Measurements from ENCODE around the gene SCN1B.
"Not testable (repeated sequence)": the region's sequence is repeated elsewhere in the genome, so short reads cannot be mapped to it uniquely, and the experiment has no call there.

Gene SCN1B

DNA sequence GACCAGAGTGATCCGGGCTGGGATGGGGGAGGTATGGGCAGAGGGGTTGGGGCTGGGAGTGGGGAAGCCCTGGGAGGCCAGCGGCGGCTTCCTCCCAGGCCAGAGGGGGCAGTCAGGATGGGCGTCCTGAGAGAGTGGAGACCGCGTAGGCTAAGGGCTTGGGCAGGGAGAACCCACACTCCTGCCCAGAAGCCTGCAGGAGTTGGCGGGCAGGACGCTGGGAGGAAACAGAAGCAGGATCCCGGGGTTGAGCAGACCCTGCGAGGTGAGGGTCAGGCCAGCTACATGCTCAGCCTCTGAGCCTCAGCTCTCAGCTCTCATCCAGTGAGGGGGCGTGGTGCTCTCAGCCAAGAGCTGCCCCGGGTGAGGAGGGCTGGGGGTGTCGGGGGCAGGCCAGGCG is 7.8 kb upstream of the SCN1B start:
- TF ChIP-seq, protein P1, sequence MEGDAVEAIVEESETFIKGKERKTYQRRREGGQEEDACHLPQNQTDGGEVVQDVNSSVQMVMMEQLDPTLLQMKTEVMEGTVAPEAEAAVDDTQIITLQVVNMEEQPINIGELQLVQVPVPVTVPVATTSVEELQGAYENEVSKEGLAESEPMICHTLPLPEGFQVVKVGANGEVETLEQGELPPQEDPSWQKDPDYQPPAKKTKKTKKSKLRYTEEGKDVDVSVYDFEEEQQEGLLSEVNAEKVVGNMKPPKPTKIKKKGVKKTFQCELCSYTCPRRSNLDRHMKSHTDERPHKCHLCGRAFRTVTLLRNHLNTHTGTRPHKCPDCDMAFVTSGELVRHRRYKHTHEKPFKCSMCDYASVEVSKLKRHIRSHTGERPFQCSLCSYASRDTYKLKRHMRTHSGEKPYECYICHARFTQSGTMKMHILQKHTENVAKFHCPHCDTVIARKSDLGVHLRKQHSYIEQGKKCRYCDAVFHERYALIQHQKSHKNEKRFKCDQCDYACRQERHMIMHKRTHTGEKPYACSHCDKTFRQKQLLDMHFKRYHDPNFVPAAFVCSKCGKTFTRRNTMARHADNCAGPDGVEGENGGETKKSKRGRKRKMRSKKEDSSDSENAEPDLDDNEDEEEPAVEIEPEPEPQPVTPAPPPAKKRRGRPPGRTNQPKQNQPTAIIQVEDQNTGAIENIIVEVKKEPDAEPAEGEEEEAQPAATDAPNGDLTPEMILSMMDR (IDR thresholded peaks at IDR 0.05; ENCODE audit: insufficient read depth, missing control alignments) = no peak
- DNase-seq (ENCODE audit: insufficient read length, low spot score) (no peak), FAIRE-seq (no peak)

DNA sequence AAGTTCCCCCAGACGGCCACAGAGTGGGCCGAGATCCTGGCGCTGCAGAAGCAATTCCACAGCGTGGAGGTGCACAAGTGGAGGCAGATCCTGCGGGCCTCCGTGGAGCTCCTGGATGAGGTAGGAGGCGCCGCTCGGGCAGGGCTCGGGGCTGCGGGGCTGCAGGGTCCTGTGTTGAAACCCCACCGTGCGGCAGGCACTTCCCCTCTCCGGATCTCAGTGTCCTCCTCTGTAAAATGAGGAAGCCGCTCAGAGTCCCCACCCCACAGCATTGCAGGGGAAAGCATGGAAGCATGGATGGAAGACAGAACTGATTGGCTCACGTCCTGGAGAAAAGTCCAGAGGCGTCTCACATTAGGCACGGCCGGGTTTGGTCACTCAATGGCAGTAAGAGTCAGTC is 6.8 kb upstream of the SCN1B start:
- TF ChIP-seq, protein P1 (IDR thresholded peaks at IDR 0.05; ENCODE audit: insufficient read depth, missing control alignments) = no peak
- no peak for DNase-seq (ENCODE audit: insufficient read length, low spot score)
- no peak for FAIRE-seq

DNA sequence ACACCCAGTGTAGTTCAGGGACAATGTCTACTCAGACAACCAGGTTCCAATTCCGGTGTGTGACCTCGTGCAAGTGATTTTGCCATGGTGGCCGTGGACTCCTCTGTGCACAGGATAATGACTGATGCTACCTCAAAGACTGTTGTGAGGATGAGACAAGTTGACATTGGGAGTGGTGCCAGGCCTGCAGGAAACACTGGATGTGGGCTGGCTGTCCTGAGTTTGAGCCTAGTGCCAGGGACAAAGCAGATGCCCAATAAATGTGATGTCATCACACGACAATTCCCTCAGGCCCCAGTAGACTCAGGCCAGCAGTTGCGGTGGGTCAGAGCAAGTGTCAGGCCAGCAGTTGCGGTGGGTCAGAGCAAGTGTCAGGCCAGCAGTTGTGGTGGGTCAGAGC is 6.2 kb upstream of the SCN1B start:
- TF ChIP-seq, protein P1 (IDR thresholded peaks at IDR 0.05; ENCODE audit: insufficient read depth, missing control alignments) = no peak
- FAIRE-seq (no peak), DNase-seq (ENCODE audit: insufficient read length, low spot score) (no peak)

DNA sequence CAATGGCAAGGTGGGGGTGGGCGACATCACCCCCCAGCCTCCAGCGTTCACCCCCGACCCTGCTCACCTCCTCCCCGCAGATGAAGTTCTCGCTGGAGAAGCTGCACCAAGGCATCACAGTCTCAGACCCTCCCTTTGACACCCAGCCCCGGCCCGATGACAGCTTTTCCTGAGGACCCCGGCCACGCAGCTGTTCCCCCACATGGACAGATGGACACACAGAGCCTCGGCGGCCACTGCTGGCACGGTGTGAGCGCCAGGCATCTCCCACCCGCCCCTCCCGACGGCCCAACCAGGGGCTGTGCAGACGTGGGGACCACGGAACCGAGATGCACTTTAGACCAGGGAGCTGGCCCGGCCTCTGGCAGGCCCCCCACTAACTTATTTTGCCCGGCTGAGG is 4.3 kb upstream of the SCN1B start:
- FAIRE-seq (no peak), DNase-seq (ENCODE audit: insufficient read length, low spot score) (no peak)
- TF ChIP-seq, protein P1 (IDR thresholded peaks at IDR 0.05; ENCODE audit: insufficient read depth, missing control alignments) = no peak

DNA sequence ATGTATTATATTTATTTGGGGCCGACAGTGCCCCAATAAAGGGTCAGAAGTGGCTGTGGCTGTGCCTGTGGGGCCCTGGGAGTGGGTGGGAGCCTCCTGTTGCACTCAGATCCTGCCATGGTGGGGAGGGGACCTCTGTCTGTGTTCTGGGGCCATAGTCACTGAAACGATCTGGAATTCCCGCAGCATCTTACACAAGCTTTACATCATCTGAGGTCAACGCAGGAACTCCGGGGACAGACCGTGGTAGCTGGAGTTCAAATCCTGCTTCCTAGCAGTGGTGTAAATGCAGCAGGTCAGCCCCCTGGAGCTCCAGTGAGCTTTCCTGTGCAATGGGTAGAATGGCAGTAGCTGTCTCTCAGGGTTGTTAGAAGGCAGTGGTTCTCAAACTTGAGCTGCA is 3.9 kb upstream of the SCN1B start:
- FAIRE-seq = no peak
- no peak for DNase-seq (ENCODE audit: insufficient read length, low spot score)
- TF ChIP-seq, protein P1 (IDR thresholded peaks at IDR 0.05; ENCODE audit: insufficient read depth, missing control alignments) = no peak

DNA sequence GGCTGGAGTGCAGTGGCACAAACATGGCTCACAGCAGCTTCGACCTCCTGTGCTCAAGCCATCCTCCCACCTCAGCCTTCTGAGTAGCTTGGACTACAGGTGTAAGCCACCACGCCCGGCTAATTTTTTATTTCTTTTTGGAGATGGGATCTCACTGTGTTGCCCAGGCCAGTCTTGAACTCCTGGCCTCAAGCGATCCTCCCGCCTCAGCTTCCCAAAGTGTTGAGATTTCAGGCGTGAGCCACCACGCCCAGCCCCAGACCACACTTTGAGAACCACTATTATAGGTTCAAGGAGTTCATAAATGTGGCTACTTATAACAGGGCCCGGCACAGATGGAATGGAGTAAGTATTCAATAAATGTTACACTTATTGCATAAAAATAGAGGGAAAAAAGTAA is 3.3 kb upstream of the SCN1B start:
- FAIRE-seq (no peak), DNase-seq (ENCODE audit: insufficient read length, low spot score) (no peak)
- TF ChIP-seq, protein P1 (IDR thresholded peaks at IDR 0.05; ENCODE audit: insufficient read depth, missing control alignments) = no peak

DNA sequence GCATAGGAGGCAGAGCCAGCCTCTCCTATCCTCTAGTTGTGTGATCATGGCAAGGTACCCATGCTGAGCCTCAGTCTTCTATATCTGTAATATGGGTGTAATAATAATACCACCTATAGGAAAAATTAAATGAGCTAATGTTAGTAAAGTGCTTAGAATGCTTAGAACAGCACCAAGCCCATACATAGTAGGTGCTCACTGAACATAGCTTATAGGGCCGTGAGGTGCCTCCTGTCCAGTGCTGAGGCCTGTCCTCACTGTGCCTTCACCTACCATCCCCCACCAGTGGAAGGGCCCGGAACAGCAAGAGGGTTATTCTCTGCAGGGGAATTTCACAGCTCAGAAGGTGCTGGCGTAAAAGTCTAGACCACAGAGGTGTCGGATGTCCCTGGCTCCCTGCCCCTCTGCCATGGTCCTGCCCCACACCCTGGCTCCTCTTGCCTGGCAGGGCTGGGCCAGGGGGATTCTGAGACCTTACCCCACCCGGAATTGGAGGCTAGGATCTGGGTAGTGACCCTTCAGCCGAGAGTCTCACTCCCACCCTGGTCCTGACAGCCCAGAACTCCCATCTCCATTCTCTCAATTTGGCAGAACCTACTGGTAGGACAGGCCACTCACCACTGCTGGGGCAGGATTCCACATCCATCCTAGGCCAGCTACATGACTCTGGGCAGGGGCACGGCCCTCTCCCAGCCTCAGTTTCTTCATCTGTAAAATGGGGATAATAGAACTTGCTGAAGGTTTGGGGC is 2.2 kb upstream of the SCN1B start:
- FAIRE-seq (no peak), DNase-seq (ENCODE audit: insufficient read length, low spot score) (no peak)
- TF ChIP-seq, protein P1 (IDR thresholded peaks at IDR 0.05; ENCODE audit: insufficient read depth, missing control alignments) = no peak

DNA sequence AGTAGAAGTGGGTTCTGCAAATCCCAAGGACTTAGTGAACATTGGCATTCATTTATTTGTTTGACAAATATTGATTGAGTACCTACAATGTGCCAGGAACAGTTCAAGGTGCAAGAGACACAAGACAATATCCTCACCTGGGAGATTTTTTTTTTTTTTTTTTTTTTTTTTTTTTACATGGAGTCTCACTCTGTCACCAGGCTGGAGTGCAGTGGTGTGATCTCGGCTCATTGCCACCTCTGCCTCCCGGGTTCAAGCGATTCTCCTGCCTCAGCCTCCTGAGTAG is 1.7 kb upstream of the SCN1B start:
- FAIRE-seq; DNase-seq (ENCODE audit: insufficient read length, low spot score): not testable (repeated sequence)

DNA sequence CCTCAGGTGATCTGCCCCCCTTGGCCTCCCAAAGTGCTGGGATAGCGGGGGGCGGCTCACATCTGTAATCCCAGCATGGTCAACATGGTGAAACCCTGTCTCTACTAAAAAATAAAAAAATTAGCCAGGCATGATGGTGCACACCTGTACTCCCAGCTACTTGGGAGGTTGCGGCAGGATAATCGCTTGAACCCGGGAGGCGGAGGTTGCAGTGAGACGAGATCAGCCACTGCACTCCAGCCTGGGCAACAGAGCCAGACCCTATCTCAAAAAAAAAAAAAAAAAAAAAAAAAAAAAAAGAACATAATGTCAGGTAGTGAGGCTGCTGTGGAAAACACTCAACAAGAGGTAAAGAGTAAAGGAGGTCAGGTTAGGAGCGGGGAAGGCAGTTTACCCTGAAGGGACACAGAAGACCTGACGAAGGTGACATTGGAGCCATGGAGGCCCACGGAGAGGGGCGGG is 964 bp upstream of the SCN1B start:
- DNase-seq (ENCODE audit: insufficient read length, low spot score); FAIRE-seq: not testable (repeated sequence)

Measured in D721Med (cell line).